ENCODE results near the gene FIS1. TPM values are rescaled to one million over a fixed set of nuclear protein-coding genes. Genes with fewer than 3 reads are reported as not detected.

The FIS1 gene
- total RNA-seq, 1 donor from 2014 or later = 140 TPM

DNA sequence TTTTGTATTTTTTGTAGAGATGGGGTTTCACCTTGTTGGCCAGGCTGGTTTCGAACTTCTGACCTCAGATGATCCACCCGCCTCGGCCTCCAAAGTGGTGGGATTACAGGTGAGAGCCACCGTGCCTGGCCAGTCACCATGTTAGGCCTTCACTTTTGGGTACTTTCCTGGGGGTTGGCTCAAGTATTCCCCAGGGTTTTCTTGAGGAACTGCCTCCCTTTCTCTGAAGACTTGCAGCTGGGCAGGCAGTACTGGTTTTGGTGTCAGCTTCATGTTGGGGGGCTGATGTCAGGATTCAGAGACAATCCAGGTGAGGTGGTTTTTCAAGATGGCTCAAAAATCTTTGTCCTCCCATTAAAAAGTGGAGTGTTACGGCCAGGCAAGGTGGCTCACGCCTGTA, 19.2 kb downstream of the FIS1 start:
- no peaks in the 10 kb centered on the region for H3K27me3 Mint-ChIP-seq (ENCODE audit: low read depth, unreplicated experiment)
- no peak overlapping the region for H3K9ac ChIP-seq (ENCODE audit: low read length)
- H4K20me1 ChIP-seq (ENCODE audit: insufficient read depth, low read length) = peaks cover 36% of the 10 kb centered on the region
- peaks cover 21% of the 10 kb centered on the region for H3K36me3 Mint-ChIP-seq (ENCODE audit: low read depth, unreplicated experiment)
- no peak overlapping the region for H3K27ac ChIP-seq (ENCODE audit: low read depth, low read length)
- DNase-seq (ENCODE audit: low read depth) = no peak
- no peaks in the 10 kb centered on the region for H3K9me3 Mint-ChIP-seq (ENCODE audit: unreplicated experiment)
- H3K27me3 ChIP-seq (ENCODE audit: insufficient read depth, low read length) = no peaks in the 10 kb centered on the region
- H3K9me3 ChIP-seq (ENCODE audit: insufficient read depth, low read depth, low read length) = no peaks in the 10 kb centered on the region
- H3K79me2 ChIP-seq (ENCODE audit: insufficient read depth, low read length) = peaks cover 21% of the 10 kb centered on the region
- H3K4me1 ChIP-seq (ENCODE audit: insufficient read depth, low read length) = no peaks in the 10 kb centered on the region
- H2AFZ ChIP-seq (ENCODE audit: low read depth, low read length) = no peak overlapping the region
- H3K4me3 ChIP-seq (ENCODE audit: insufficient read depth, low read depth, low read length) = no peak overlapping the region
- H3K36me3 ChIP-seq (ENCODE audit: insufficient read depth, low read length) = peaks cover 16% of the 10 kb centered on the region
- no peak overlapping the region for H3K4me3 Mint-ChIP-seq (ENCODE audit: unreplicated experiment)
- H3K27ac Mint-ChIP-seq (ENCODE audit: unreplicated experiment) = no peak overlapping the region
- FAIRE-seq = no peak
- no peak overlapping the region for H3K4me2 ChIP-seq (ENCODE audit: low read length)
- no peak for TF ChIP-seq CTCF (IDR thresholded peaks at IDR 0.05; ENCODE audit: insufficient read depth, low read depth, low read length)
- TF ChIP-seq EZH2 (IDR thresholded peaks at IDR 0.05; ENCODE audit: insufficient read depth, low read length) = no peak
- H3K4me1 Mint-ChIP-seq (ENCODE audit: low read depth, unreplicated experiment) = peaks cover 1% of the 10 kb centered on the region

DNA sequence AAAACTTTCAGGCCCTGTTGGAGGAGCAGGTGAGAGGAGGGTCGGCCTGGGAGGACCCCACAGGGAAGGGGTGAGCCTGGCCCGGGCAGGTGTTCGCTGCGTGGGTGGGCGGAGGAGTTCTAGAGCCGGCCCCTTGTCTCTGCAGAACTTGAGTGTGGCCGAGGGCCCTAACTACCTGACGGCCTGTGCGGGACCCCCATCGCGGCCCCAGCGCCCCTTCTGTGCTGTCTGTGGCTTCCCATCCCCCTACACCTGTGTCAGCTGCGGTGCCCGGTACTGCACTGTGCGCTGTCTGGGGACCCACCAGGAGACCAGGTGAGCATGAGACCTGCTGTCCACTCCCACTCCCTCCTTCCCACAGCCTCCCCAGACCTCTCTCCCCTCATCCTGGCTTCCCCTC, 21.4 kb downstream of the FIS1 start:
- H3K4me3 ChIP-seq (ENCODE audit: insufficient read depth, low read depth, low read length) = no peak overlapping the region
- H3K4me1 ChIP-seq (ENCODE audit: insufficient read depth, low read length) = no peaks in the 10 kb centered on the region
- peaks cover 42% of the 10 kb centered on the region for H4K20me1 ChIP-seq (ENCODE audit: insufficient read depth, low read length)
- no peaks in the 10 kb centered on the region for H3K9me3 ChIP-seq (ENCODE audit: insufficient read depth, low read depth, low read length)
- TF ChIP-seq EZH2 (IDR thresholded peaks at IDR 0.05; ENCODE audit: insufficient read depth, low read length) (no peak), CTCF (IDR thresholded peaks at IDR 0.05; ENCODE audit: insufficient read depth, low read depth, low read length) (no peak)
- H3K27me3 ChIP-seq (ENCODE audit: insufficient read depth, low read length) = no peaks in the 10 kb centered on the region
- H3K27ac ChIP-seq (ENCODE audit: low read depth, low read length) = no peak overlapping the region
- Mint-ChIP-seq H3K9me3 (ENCODE audit: unreplicated experiment) (no peaks in the 10 kb centered on the region), H3K27me3 (ENCODE audit: low read depth, unreplicated experiment) (no peaks in the 10 kb centered on the region), H3K4me3 (ENCODE audit: unreplicated experiment) (no peak overlapping the region), H3K4me1 (ENCODE audit: low read depth, unreplicated experiment) (peaks cover 10% of the 10 kb centered on the region), H3K36me3 (ENCODE audit: low read depth, unreplicated experiment) (peaks cover 19% of the 10 kb centered on the region), H3K27ac (ENCODE audit: unreplicated experiment) (no peak overlapping the region)
- FAIRE-seq = no peak
- H3K9ac ChIP-seq (ENCODE audit: low read length) = no peak overlapping the region
- no peak overlapping the region for H2AFZ ChIP-seq (ENCODE audit: low read depth, low read length)
- no peak for DNase-seq (ENCODE audit: low read depth)
- no peak overlapping the region for H3K4me2 ChIP-seq (ENCODE audit: low read length)
- H3K79me2 ChIP-seq (ENCODE audit: insufficient read depth, low read length) = peaks cover 41% of the 10 kb centered on the region
- peaks cover 12% of the 10 kb centered on the region for H3K36me3 ChIP-seq (ENCODE audit: insufficient read depth, low read length)

GRCh38 chr7:101222275-101222830, 22.5 kb downstream of the FIS1 start:
- no peak overlapping the region for H3K27ac Mint-ChIP-seq (ENCODE audit: unreplicated experiment)

More at GRCh38 chr7:101222275-101222830, 22.5 kb downstream of the FIS1 start:
- Histone ChIP-seq H3K36me3 (ENCODE audit: insufficient read depth, low read length) (peaks cover 12% of the 10 kb centered on the region), H3K27ac (ENCODE audit: low read depth, low read length) (no peak overlapping the region), H3K4me2 (ENCODE audit: low read length) (no peak overlapping the region), H3K79me2 (ENCODE audit: insufficient read depth, low read length) (peaks cover 46% of the 10 kb centered on the region), H3K27me3 (ENCODE audit: insufficient read depth, low read length) (no peaks in the 10 kb centered on the region), H3K4me1 (ENCODE audit: insufficient read depth, low read length) (no peaks in the 10 kb centered on the region), H3K4me3 (ENCODE audit: insufficient read depth, low read depth, low read length) (no peak overlapping the region), H2AFZ (ENCODE audit: low read depth, low read length) (no peak overlapping the region), H3K9ac (ENCODE audit: low read length) (no peak overlapping the region), H3K9me3 (ENCODE audit: insufficient read depth, low read depth, low read length) (no peaks in the 10 kb centered on the region), H4K20me1 (ENCODE audit: insufficient read depth, low read length) (peaks cover 42% of the 10 kb centered on the region)
- H3K4me1 Mint-ChIP-seq (ENCODE audit: low read depth, unreplicated experiment) = peaks cover 10% of the 10 kb centered on the region
- FAIRE-seq (no peak), DNase-seq (ENCODE audit: low read depth) (no peak)
- H3K4me3 Mint-ChIP-seq (ENCODE audit: unreplicated experiment) = no peak overlapping the region
- H3K36me3 Mint-ChIP-seq (ENCODE audit: low read depth, unreplicated experiment) = peaks cover 19% of the 10 kb centered on the region
- TF ChIP-seq CTCF (IDR thresholded peaks at IDR 0.05; ENCODE audit: insufficient read depth, low read depth, low read length) (no peak), EZH2 (IDR thresholded peaks at IDR 0.05; ENCODE audit: insufficient read depth, low read length) (no peak)
- no peaks in the 10 kb centered on the region for H3K9me3 Mint-ChIP-seq (ENCODE audit: unreplicated experiment)
- H3K27me3 Mint-ChIP-seq (ENCODE audit: low read depth, unreplicated experiment) = no peaks in the 10 kb centered on the region

All from astrocyte (in vitro differentiated cells and primary cell).